Sigmoid colon (tissue), 4 donors: Measurements from ENCODE around the gene RNF8.

Source experiments
- POLR2A ChIP-seq, 2 donors: fragments of 450-650 bp; IDR thresholded peaks; one replicate each; pipeline ENCODE4 v1.6.1; 2016; ENCODE audit warnings: antibody characterized with exemption in 2 of 2, mild to moderate bottlenecking in 2 of 2, moderate library complexity in 2 of 2
- POLR2AphosphoS5 ChIP-seq, 4 donors: sonication (generic); formaldehyde crosslinking; IDR thresholded peaks; one replicate each; pipeline ENCODE4 v1.6.1; 2017; ENCODE audit warnings: antibody characterized with exemption in 4 of 4
- TF ChIP-seq, protein P1 (sequence below), 4 experiments: fragments of 450-650 bp in 3 of 4; fragments of 200-600 bp in 1 of 4; IDR thresholded peaks; one replicate each; pipeline ENCODE4 v1.5.1; 2016 to 2019; ENCODE audit warnings: antibody characterized with exemption in 4 of 4, mild to moderate bottlenecking in 3 of 4, moderate library complexity in 2 of 4

DNA sequence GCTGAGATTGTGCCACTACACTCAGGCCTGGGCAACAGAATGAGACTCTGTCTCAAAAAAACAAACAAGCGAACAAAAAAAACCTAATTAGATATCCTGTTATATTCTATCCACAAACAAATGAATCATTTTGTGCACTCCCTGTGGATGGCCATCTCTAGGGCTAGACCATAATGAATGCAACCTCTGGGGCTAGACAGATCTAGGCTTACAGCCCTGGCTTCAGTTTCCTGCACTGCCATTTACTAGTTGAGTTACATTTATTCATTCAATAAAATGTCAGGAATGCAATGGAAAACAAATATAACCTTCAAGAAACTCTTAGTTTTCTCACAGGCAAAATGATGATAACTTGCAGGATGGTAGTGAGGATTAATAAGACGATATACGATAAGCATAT lies 6.6 kb upstream of the RNF8 start:
- TF ChIP-seq, protein P1, sequence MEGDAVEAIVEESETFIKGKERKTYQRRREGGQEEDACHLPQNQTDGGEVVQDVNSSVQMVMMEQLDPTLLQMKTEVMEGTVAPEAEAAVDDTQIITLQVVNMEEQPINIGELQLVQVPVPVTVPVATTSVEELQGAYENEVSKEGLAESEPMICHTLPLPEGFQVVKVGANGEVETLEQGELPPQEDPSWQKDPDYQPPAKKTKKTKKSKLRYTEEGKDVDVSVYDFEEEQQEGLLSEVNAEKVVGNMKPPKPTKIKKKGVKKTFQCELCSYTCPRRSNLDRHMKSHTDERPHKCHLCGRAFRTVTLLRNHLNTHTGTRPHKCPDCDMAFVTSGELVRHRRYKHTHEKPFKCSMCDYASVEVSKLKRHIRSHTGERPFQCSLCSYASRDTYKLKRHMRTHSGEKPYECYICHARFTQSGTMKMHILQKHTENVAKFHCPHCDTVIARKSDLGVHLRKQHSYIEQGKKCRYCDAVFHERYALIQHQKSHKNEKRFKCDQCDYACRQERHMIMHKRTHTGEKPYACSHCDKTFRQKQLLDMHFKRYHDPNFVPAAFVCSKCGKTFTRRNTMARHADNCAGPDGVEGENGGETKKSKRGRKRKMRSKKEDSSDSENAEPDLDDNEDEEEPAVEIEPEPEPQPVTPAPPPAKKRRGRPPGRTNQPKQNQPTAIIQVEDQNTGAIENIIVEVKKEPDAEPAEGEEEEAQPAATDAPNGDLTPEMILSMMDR (IDR thresholded peaks at IDR 0.05) = no peak
- TF ChIP-seq POLR2A (IDR thresholded peaks at IDR 0.05) (no peak), POLR2AphosphoS5 (IDR thresholded peaks at IDR 0.05) (no peak)
